NCI-H524 treated with DMSO at 0.1 percent for 48 hours (cell line): ENCODE measurements around the gene SLC6A6.

Experiments
- DNase-seq: peaks from one replicate; lab custom pipeline; 2025; lab: John Stamatoyannopoulos, UW

Gene SLC6A6

GRCh38 chr3:14470461-14470860 is 68.1 kb downstream of the SLC6A6 start:
- DNase-seq, result no peak

GRCh38 chr3:14471016-14471415 is 68.6 kb downstream of the SLC6A6 start:
- DNase-seq, result no peak

- DNase-seq, result no peak
Measured at GRCh38 chr3:14471690-14472089, 69.3 kb downstream of the SLC6A6 start.

- no peak for DNase-seq
Measured at GRCh38 chr3:14472471-14473351, 70.3 kb downstream of the SLC6A6 start.

- no peak for DNase-seq
Measured at GRCh38 chr3:14473411-14473891, 71.0 kb downstream of the SLC6A6 start.

GRCh38 chr3:14474363-14475081 is 72.1 kb downstream of the SLC6A6 start:
- DNase-seq, result no peak

- DNase-seq, result no peak
Measured at GRCh38 chr3:14475621-14476020, 73.2 kb downstream of the SLC6A6 start.

GRCh38 chr3:14476583-14477265 is 74.3 kb downstream of the SLC6A6 start:
- DNase-seq, result no peak

GRCh38 chr3:14477311-14477935 is 75.0 kb downstream of the SLC6A6 start:
- DNase-seq, result no peak

- no peak for DNase-seq
Measured at GRCh38 chr3:14478956-14479550, 76.6 kb downstream of the SLC6A6 start.

- DNase-seq, result no peak
Measured at GRCh38 chr3:14479591-14479990, 77.2 kb downstream of the SLC6A6 start.

- DNase-seq, result no peak
Measured at GRCh38 chr3:14480207-14481017, 78.0 kb downstream of the SLC6A6 start.

- DNase-seq, result no peak
Measured at GRCh38 chr3:14481018-14481645, 78.7 kb downstream of the SLC6A6 start.

- no peak for DNase-seq
Measured at GRCh38 chr3:14481646-14482036, 79.2 kb downstream of the SLC6A6 start.

- no peak for DNase-seq
Measured at GRCh38 chr3:14482271-14482721, 79.9 kb downstream of the SLC6A6 start.

- DNase-seq, result no peak
Measured at GRCh38 chr3:14483286-14483685, 80.9 kb downstream of the SLC6A6 start.

GRCh38 chr3:14484741-14485140 is 82.3 kb downstream of the SLC6A6 start:
- no peak for DNase-seq

- DNase-seq, result no peak
Measured at GRCh38 chr3:14485981-14486380, 83.6 kb downstream of the SLC6A6 start.

GRCh38 chr3:14486460-14486859 is 84.1 kb downstream of the SLC6A6 start:
- DNase-seq, result no peak

GRCh38 chr3:14487086-14487485 is 84.7 kb downstream of the SLC6A6 start:
- DNase-seq, result no peak
